Neural progenitor cell (in vitro differentiated cells): ENCODE results near the gene HNRNPD. TPM values are rescaled to one million over a fixed set of nuclear protein-coding genes. Genes with fewer than 3 reads are reported as not detected.

Source experiments
- DNase-seq: peaks from one replicate; pipeline ENCODE4 v3.0.0-alpha.2; 2016; ENCODE audit warnings: low spot score
- H2AFZ ChIP-seq: fragments of 200-600 bp; sonication (generic); replicated peaks from 2 replicates; pipeline ENCODE4 v1.6.1; 2016; ENCODE audit warnings: antibody characterized with exemption
- H3F3A ChIP-seq: fragments of 200-600 bp; sonication (generic); 2 replicates; pipeline ENCODE4 v1.6.1; 2016; ENCODE audit warnings: antibody characterized with exemption, low read depth
- H3K27ac ChIP-seq: fragments of 200-600 bp; sonication (generic); 2 replicates; pipeline ENCODE4 v1.5.1; 2016; ENCODE audit warnings: mild to moderate bottlenecking
- H3K27me3 ChIP-seq: fragments of 200-600 bp; sonication (generic); 2 replicates; pipeline ENCODE4 v1.6.1; 2016; ENCODE audit warnings: mild to moderate bottlenecking, moderate library complexity
- H3K36me3 ChIP-seq: fragments of 200-600 bp; sonication (generic); 2 replicates; pipeline ENCODE4 v1.5.1; 2016
- H3K4me1 ChIP-seq: fragments of 200-600 bp; sonication (generic); 2 replicates; pipeline ENCODE4 v1.6.1; 2016; ENCODE audit warnings: mixed run types
- H3K4me2 ChIP-seq: fragments of 200-600 bp; sonication (generic); 2 replicates; pipeline ENCODE4 v1.6.1; 2016
- H3K4me3 ChIP-seq: fragments of 200-600 bp; sonication (generic); 2 replicates; pipeline ENCODE4 v1.5.1; 2016
- H3K79me2 ChIP-seq: fragments of 200-600 bp; sonication (generic); 2 replicates; pipeline ENCODE4 v1.6.1; 2016; ENCODE audit warnings: low read depth
- H3K9ac ChIP-seq: fragments of 200-600 bp; sonication (generic); 2 replicates; pipeline ENCODE4 v1.6.1; 2016
- H3K9me3 ChIP-seq: fragments of 200-600 bp; sonication (generic); 2 replicates; pipeline ENCODE4 v1.5.1; 2016; ENCODE audit warnings: low read depth
- H4K20me1 ChIP-seq: fragments of 200-600 bp; sonication (generic); 2 replicates; pipeline ENCODE4 v1.6.1; 2016; ENCODE audit warnings: low read depth
- H3K27ac Mint-ChIP-seq: 3 replicates; pipeline ENCODE4 v1.8.0; 2021; ENCODE audit warnings: mixed read lengths
- H3K27me3 Mint-ChIP-seq: 2 replicates; pipeline ENCODE4 v1.8.0; 2022; ENCODE audit warnings: low read depth, mild to moderate bottlenecking, inconsistent platforms, moderate library complexity, mixed read lengths; ENCODE audit not compliant: insufficient read depth
- H3K36me3 Mint-ChIP-seq: 3 replicates; pipeline ENCODE4 v1.8.0; 2021; ENCODE audit warnings: mixed read lengths
- H3K4me1 Mint-ChIP-seq: 3 replicates; pipeline ENCODE4 v1.8.0; 2021; ENCODE audit warnings: mixed read lengths
- H3K4me3 Mint-ChIP-seq: 3 replicates; pipeline ENCODE4 v1.8.0; 2021; ENCODE audit warnings: mild to moderate bottlenecking, moderate library complexity, mixed read lengths
- H3K9me3 Mint-ChIP-seq: 3 replicates; pipeline ENCODE4 v1.8.0; 2020; ENCODE audit warnings: mixed read lengths
- EZH2 ChIP-seq: fragments of 200-600 bp; sonication (generic); IDR thresholded peaks from 2 replicates; pipeline ENCODE4 v1.6.1; 2017; ENCODE audit warnings: antibody characterized with exemption, mild to moderate bottlenecking, moderate library complexity
- EZH2phosphoT487 ChIP-seq: fragments of 200-600 bp; sonication (generic); IDR thresholded peaks from 2 replicates; pipeline ENCODE4 v1.6.1; 2017; ENCODE audit warnings: antibody characterized with exemption
- total RNA-seq: library from RNA; depleted of rRNA; stranded (reverse); fragments of >200 nt; gene quantifications from 2 replicates; pipeline ENCODE4 v1.2.3, GENCODE V29; 2015; ENCODE audit warnings: low replicate concordance
- TF ChIP-seq, protein P1 (sequence below): fragments of 200-600 bp; sonication (generic); IDR thresholded peaks from 2 replicates; pipeline ENCODE4 v1.5.1; 2017; ENCODE audit warnings: antibody characterized with exemption, mild to moderate bottlenecking

Gene HNRNPD
- total RNA-seq, 1 donor from 2014 or later, result 250 TPM

DNA sequence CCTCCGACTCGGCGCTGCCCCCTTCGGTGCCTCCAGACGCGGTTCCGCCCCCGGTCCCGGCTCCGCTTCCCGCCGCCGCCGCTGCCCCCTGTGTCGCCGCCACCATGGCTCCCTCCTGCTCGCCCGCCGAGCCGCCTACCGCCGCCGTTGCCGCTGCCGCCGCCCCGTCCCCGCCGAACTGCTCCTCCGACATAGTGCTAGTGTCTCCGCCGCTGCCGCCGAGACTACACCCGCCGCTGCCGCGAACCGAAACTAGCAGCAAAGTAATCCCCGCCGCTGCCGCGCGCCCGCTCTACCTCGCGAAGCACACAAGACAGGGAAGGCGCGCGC, 340 bp downstream of the HNRNPD start:
- Histone ChIP-seq H3K79me2 (peaks cover 80% of the 10 kb centered on the region), H3K27me3 (no peaks in the 10 kb centered on the region), H3K36me3 (peaks cover 16% of the 10 kb centered on the region), H3K9me3 (no peaks in the 10 kb centered on the region), H3K27ac (peak overlapping the region; percentile 100), H3K4me2 (peak overlapping the region; percentile 99), H3K4me1 (peaks cover 30% of the 10 kb centered on the region), H3K9ac (peak overlapping the region; percentile 99), H3K4me3 (peak overlapping the region; percentile 95), H2AFZ (peak overlapping the region; percentile 71), H3F3A (peaks cover 36% of the 10 kb centered on the region), H4K20me1 (peaks cover 48% of the 10 kb centered on the region)
- Mint-ChIP-seq H3K9me3 (no peaks in the 10 kb centered on the region), H3K4me3 (peak overlapping the region; percentile 100), H3K4me1 (peaks cover 31% of the 10 kb centered on the region), H3K36me3 (peaks cover 38% of the 10 kb centered on the region), H3K27ac (peak overlapping the region; percentile 99), H3K27me3 (peaks cover 5% of the 10 kb centered on the region)
- no peak for TF ChIP-seq EZH2phosphoT487
- TF ChIP-seq, protein P1, sequence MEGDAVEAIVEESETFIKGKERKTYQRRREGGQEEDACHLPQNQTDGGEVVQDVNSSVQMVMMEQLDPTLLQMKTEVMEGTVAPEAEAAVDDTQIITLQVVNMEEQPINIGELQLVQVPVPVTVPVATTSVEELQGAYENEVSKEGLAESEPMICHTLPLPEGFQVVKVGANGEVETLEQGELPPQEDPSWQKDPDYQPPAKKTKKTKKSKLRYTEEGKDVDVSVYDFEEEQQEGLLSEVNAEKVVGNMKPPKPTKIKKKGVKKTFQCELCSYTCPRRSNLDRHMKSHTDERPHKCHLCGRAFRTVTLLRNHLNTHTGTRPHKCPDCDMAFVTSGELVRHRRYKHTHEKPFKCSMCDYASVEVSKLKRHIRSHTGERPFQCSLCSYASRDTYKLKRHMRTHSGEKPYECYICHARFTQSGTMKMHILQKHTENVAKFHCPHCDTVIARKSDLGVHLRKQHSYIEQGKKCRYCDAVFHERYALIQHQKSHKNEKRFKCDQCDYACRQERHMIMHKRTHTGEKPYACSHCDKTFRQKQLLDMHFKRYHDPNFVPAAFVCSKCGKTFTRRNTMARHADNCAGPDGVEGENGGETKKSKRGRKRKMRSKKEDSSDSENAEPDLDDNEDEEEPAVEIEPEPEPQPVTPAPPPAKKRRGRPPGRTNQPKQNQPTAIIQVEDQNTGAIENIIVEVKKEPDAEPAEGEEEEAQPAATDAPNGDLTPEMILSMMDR, result no peak
- TF ChIP-seq EZH2, result no peak
- DNase-seq, result no peak

DNA sequence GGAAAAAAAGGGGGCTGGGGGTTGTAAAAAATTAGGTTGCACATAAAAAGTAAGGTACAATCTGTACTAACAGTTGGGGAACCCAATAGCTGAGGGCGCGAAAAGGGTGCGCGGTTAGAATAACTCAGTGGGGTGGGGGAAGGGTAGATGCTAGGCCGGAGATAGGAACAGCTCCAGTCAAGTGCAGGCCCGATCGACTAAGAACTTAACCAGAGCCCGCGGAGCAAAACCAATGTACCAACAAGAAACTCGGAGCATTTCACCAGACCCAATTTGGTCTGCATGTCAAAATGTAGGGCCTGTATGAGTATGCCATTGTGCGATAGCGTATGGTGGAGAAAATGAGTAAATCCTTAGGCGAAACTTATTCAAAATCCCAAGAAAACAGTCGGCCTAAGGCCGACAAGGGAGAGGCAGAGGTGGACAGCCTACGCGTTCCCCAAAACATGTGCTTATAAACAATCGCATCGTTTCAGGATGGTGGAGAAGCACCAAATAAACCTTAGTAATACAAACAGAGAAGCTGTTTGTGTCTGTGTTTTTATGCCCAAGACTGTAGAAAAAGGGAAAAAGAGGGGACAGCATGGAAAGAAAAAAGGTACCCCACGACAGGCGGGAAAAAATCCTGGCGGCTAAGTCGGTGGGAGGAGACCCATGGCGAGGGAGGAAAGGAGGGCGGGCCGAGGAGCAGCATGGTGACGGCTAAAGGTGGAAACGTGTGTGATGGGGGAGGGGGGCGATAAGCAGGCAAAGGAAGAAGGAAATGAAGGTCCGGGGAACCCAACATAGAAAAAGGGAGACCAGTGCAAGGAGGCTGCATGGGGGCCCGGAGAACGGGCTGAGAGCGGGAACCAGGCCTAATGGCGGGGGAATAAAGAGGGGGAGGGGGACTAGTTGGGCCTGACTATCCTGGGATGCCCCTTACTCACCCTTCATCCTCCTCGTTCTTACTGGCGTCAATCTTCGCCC, 990 bp downstream of the HNRNPD start:
- Histone ChIP-seq H2AFZ (peak overlapping the region; percentile 71), H3K4me1 (peaks cover 37% of the 10 kb centered on the region), H3K27me3 (no peaks in the 10 kb centered on the region), H3K9ac (peak overlapping the region; percentile 99), H4K20me1 (peaks cover 55% of the 10 kb centered on the region), H3K4me3 (peak overlapping the region; percentile 95), H3F3A (peaks cover 36% of the 10 kb centered on the region), H3K9me3 (no peaks in the 10 kb centered on the region), H3K79me2 (peaks cover 86% of the 10 kb centered on the region), H3K36me3 (peaks cover 16% of the 10 kb centered on the region), H3K4me2 (peak overlapping the region; percentile 99), H3K27ac (peak overlapping the region; percentile 100)
- H3K4me3 Mint-ChIP-seq, result peak overlapping the region; percentile 100
- peak overlapping the region; percentile 99 for H3K27ac Mint-ChIP-seq
- peaks cover 5% of the 10 kb centered on the region for H3K27me3 Mint-ChIP-seq
- H3K9me3 Mint-ChIP-seq, result no peaks in the 10 kb centered on the region
- peaks cover 35% of the 10 kb centered on the region for H3K36me3 Mint-ChIP-seq
- peaks cover 36% of the 10 kb centered on the region for H3K4me1 Mint-ChIP-seq
- peak; percentile 67 for DNase-seq
- TF ChIP-seq EZH2 (no peak), EZH2phosphoT487 (no peak)
- TF ChIP-seq, protein P1, result no peak

DNA sequence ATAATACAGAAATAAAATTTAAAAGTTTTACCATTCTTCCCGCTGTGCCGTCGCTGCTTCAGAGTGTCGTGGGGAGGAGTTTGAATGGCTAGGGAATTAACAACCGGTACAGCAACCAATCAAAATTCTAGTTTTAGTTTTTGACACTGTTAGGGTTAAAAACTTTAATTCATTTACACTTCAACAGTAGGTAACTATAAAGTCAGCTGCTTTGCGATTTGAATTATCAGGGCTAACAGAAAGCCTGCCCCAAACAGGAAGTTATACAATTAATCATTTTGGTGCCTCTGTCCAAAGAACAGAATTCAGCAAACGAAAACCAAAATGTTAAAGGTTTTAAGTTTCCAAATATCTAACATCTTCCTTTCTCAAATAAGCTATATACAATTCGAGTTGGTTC, 2.3 kb downstream of the HNRNPD start:
- no peak for DNase-seq
- peaks cover 36% of the 10 kb centered on the region for H3F3A ChIP-seq
- Mint-ChIP-seq H3K4me1 (peaks cover 40% of the 10 kb centered on the region), H3K27ac (no peak overlapping the region), H3K27me3 (peaks cover 3% of the 10 kb centered on the region), H3K36me3 (peaks cover 32% of the 10 kb centered on the region), H3K4me3 (peak overlapping the region; percentile 100), H3K9me3 (no peaks in the 10 kb centered on the region)
- peak overlapping the region; percentile 95 for H3K4me3 ChIP-seq
- no peaks in the 10 kb centered on the region for H3K27me3 ChIP-seq
- H3K4me1 ChIP-seq, result peaks cover 39% of the 10 kb centered on the region
- H2AFZ ChIP-seq, result no peak overlapping the region
- peaks cover 90% of the 10 kb centered on the region for H3K79me2 ChIP-seq
- H3K27ac ChIP-seq, result no peak overlapping the region
- peaks cover 68% of the 10 kb centered on the region for H4K20me1 ChIP-seq
- peak overlapping the region; percentile 99 for H3K4me2 ChIP-seq
- peak overlapping the region; percentile 99 for H3K9ac ChIP-seq
- peaks cover 16% of the 10 kb centered on the region for H3K36me3 ChIP-seq
- H3K9me3 ChIP-seq, result no peaks in the 10 kb centered on the region
- TF ChIP-seq EZH2phosphoT487 (no peak), EZH2 (no peak)
- TF ChIP-seq, protein P1, result no peak
